Karpas-422 (cell line): ENCODE data around the gene HYDIN. TPM values are rescaled to one million over a fixed set of nuclear protein-coding genes. Genes with fewer than 3 reads are reported as not detected.
"Not testable (repeated sequence)": the region's sequence is repeated elsewhere in the genome, so short reads cannot be mapped to it uniquely, and the experiment has no call there.

Experiments
- DNase-seq: peaks from one replicate; pipeline ENCODE4 v3.0.0-alpha.2; 2015
- H2AFZ ChIP-seq: fragments of 200-600 bp; sonication (generic); 2 replicates; pipeline ENCODE4 v1.6.1; 2014; ENCODE audit warnings: antibody characterized with exemption, low read length, mixed read lengths
- H3K27ac ChIP-seq: fragments of 200-600 bp; sonication (generic); 2 replicates; pipeline ENCODE4 v1.5.1; 2014; ENCODE audit warnings: mild to moderate bottlenecking, low read length, moderate library complexity
- H3K27me3 ChIP-seq: fragments of 200-600 bp; sonication (generic); 2 replicates; pipeline ENCODE4 v1.6.1; 2014; ENCODE audit warnings: low read length, mixed read lengths
- H3K36me3 ChIP-seq: fragments of 200-600 bp; sonication (generic); 2 replicates; pipeline ENCODE4 v1.6.1; 2014; ENCODE audit warnings: low read length, mixed read lengths; ENCODE audit not compliant: insufficient read depth
- H3K4me1 ChIP-seq: fragments of 200-600 bp; sonication (generic); 2 replicates; pipeline ENCODE4 v1.6.1; 2014; ENCODE audit warnings: mild to moderate bottlenecking, low read length, mixed read lengths
- H3K4me2 ChIP-seq: fragments of 200-600 bp; sonication (generic); 2 replicates; pipeline ENCODE4 v1.6.1; 2014; ENCODE audit warnings: low read length, low read depth, mild to moderate bottlenecking; ENCODE audit not compliant: poor library complexity, severe bottlenecking
- H3K4me3 ChIP-seq: fragments of 200-600 bp; sonication (generic); 2 replicates; pipeline ENCODE4 v1.5.1; 2014; ENCODE audit warnings: mild to moderate bottlenecking, antibody characterized with exemption, low read length, mixed read lengths
- H3K79me2 ChIP-seq: fragments of 200-600 bp; sonication (generic); 2 replicates; pipeline ENCODE4 v1.6.1; 2014; ENCODE audit warnings: mild to moderate bottlenecking, low read length, mixed read lengths
- H3K9ac ChIP-seq: fragments of 200-600 bp; sonication (generic); 2 replicates; pipeline ENCODE4 v1.6.0; 2014; ENCODE audit warnings: low read length
- H3K9me2 ChIP-seq: fragments of 200-600 bp; sonication (generic), shearing (Covaris generic); replicated peaks from 2 replicates; pipeline ENCODE4 v1.6.0; 2014; ENCODE audit warnings: mild to moderate bottlenecking, low read length, moderate library complexity; ENCODE audit not compliant: insufficient read depth
- H3K9me3 ChIP-seq: fragments of 300-700, 200-600 bp; sonication (generic); 2 replicates; pipeline ENCODE4 v1.6.1; 2014; ENCODE audit warnings: low read length, mixed read lengths
- H4K20me1 ChIP-seq: fragments of 200-600 bp; sonication (generic); 2 replicates; pipeline ENCODE4 v1.6.1; 2014; ENCODE audit warnings: mild to moderate bottlenecking, antibody characterized with exemption, low read length, low read depth; ENCODE audit not compliant: insufficient read depth
- total RNA-seq: library from RNA; depleted of rRNA; stranded (reverse); fragments of >200 nt; shearing (Covaris generic); gene quantifications from 2 replicates; pipeline ENCODE4 v1.2.3, GENCODE V29; 2014; ENCODE audit warnings: low replicate concordance

Gene HYDIN
- total RNA-seq, 1 experiment from 2014 or later: not detected

DNA sequence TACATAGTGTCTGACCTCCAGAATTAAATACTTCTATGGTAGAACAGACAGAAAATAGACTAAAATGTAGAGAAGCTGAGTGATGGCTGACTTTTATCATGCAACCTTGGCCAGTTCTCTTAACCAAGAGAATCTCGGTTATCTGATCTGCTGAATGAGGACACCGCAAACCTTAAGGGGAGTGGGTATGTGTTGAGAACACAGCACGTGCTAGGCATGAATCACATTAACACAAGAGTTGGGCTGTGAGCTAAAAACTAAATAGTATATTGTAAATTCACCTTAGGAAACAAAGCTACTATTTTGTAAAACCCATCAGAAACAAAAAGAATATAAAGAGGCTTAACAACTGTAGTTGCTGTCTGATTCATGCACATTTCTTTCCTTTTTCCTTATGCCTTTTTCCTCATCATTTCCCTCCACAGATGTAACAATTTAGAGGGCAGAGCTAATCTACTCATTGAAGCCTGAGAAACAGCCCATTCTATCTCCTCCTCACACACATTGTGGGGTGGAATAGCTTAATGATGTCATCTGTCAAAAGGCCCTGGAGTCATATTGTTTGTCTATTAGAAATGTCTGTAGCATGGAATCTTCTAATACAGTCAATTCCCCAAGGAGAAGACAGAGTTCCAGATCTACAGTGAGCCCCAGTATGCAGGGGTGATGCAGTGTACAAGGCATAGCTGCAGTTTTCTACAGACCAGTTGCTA, 176.5 kb downstream of the HYDIN start:
- H3K4me1 ChIP-seq, H3K9me3 ChIP-seq, H3K4me2 ChIP-seq, DNase-seq, H4K20me1 ChIP-seq, H3K9ac ChIP-seq, H3K36me3 ChIP-seq, H3K27me3 ChIP-seq, H3K4me3 ChIP-seq, H3K27ac ChIP-seq, H2AFZ ChIP-seq, H3K9me2 ChIP-seq, H3K79me2 ChIP-seq: not testable (repeated sequence)

DNA sequence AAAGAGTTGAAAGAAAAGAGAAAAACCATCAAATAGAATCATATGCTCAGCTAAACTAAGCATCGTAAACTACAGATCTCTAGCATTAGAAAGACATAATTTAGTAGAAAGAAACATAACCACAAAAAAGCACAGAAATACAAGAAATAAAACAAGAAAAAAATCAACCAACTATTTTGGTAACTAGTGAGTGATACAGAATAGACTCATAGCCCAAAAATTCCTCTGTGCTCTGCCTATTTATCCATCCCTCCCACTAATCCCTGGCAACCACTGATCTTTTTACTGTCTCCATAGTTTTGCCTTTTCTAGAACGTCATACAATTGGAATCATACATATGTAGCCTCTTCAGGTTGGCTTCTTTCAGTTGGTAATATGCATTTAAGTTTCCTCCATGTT, 180.2 kb downstream of the HYDIN start:
- H3K4me2 ChIP-seq, H4K20me1 ChIP-seq, DNase-seq, H3K27ac ChIP-seq, H2AFZ ChIP-seq, H3K9ac ChIP-seq, H3K27me3 ChIP-seq, H3K9me3 ChIP-seq, H3K79me2 ChIP-seq, H3K4me1 ChIP-seq, H3K9me2 ChIP-seq, H3K4me3 ChIP-seq, H3K36me3 ChIP-seq: not testable (repeated sequence)

DNA sequence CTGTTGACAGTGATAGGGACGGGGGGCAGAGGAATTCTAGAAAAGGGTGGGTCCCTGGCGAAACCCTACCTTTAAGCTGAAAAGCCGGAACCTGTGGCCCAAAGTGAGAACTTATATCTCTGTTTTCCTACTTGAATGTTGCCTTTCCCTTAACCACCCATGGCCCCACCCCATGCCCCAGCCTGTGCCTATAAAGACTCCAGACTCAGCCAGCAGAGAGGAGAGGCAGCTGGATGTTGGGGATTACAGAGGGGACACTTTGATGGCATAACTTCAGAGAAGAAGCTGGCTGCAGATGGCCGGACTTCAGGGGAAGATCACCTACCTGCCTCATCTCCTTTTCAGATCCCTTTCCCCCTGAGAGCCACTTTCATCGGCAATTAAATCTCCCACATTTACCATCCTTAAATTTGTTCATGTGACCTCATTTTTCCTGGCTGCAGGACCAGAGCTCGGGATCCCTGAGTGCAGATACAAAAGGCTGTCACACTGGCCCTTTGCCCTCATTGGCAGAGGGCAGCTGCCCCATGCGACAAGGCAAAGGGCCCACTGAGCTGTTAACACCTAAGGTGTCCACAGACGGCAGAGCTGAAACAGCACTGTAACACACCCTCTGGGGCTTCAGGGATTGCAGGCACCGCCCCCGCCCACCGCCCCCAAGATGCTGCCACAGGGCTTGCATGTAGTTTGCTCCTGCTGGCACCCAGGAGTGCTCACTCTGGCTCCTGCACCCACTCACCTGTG, 191.0 kb downstream of the HYDIN start:
- not testable (repeated sequence) for H2AFZ ChIP-seq, H4K20me1 ChIP-seq, H3K4me3 ChIP-seq, H3K9me2 ChIP-seq, DNase-seq, H3K79me2 ChIP-seq, H3K4me1 ChIP-seq, H3K27ac ChIP-seq, H3K27me3 ChIP-seq, H3K9ac ChIP-seq, H3K9me3 ChIP-seq, H3K4me2 ChIP-seq, H3K36me3 ChIP-seq

DNA sequence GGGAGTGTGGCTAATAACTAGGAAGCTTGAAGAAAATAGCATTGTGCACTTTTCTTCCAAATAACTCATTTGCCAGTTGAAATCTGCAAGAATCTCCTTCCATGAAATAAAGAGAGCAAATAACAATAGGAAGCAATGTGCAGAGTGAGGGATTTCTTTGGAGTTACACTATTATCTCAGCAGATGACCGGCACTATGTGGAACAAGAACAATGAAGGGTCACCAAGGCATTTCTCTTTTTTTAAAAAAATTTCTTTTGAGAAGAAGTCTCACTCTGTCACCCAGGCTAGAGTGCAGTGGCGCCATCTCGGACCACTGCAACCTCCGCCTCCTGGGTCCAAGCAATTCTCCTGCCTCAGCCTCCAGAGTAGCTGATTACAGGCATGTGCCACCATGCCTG, 192.1 kb downstream of the HYDIN start:
- not testable (repeated sequence) for H3K79me2 ChIP-seq, H3K9me3 ChIP-seq, H4K20me1 ChIP-seq, DNase-seq, H3K27ac ChIP-seq, H3K4me1 ChIP-seq, H3K27me3 ChIP-seq, H3K4me3 ChIP-seq, H2AFZ ChIP-seq, H3K9ac ChIP-seq, H3K9me2 ChIP-seq, H3K4me2 ChIP-seq, H3K36me3 ChIP-seq

DNA sequence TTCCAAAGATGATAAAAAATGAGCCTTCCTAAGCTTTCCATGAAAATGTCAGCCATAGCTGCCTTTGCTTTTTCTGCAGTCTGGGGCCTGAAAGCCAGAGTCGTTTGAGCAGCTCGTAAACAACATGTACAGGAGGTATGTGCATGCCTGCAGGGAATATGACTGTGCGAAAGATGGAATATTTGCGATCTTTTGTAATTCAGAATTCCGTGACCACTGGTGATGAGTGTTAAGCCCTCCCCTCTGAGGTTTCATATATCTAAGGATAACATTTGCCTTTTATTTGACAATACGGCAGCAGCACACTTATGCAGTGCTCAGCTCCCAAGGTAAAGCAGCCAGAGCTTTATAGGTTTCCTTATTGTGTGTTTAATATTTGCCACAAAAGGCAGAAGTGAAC, 192.5 kb downstream of the HYDIN start:
- H3K9me2 ChIP-seq, H4K20me1 ChIP-seq, H3K36me3 ChIP-seq, H3K4me2 ChIP-seq, H2AFZ ChIP-seq, H3K9me3 ChIP-seq, H3K4me1 ChIP-seq, H3K4me3 ChIP-seq, H3K9ac ChIP-seq, H3K27ac ChIP-seq, H3K79me2 ChIP-seq, DNase-seq, H3K27me3 ChIP-seq: not testable (repeated sequence)

DNA sequence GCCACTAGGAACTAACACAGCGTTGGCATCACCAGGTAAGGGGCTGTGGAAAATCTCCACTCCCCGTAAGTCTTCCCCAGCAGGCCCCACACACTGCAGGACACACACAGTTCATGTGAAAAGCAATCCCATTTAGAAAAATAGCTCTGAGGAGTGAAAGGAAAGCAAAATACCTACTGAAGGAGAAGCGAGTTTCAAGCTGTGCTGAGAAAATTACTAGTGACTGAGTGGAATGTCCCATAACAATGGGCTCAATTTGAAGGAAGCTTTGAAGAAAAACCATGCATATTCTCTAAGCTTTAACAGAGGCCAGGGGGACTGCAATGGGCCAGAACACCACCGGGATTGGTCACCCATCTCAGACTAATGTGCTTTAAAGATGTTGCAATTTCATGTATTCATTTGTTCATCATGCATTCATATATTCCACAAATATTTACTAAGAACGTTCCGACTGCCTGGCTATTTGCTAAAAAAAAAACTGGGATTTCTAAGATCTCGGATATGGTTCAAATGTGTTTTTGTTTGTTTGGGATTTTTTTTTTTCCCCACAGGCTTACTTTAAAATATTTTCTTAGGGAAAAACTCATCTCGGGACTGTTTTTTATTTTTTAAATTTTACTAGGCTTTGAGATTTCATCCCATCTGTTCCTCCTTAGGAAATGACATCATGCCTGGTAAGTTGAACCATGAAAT, 202.3 kb downstream of the HYDIN start:
- H3K9me2 ChIP-seq, H2AFZ ChIP-seq, H3K27me3 ChIP-seq, DNase-seq, H3K4me1 ChIP-seq, H4K20me1 ChIP-seq, H3K9ac ChIP-seq, H3K9me3 ChIP-seq, H3K79me2 ChIP-seq, H3K36me3 ChIP-seq, H3K4me3 ChIP-seq, H3K4me2 ChIP-seq, H3K27ac ChIP-seq: not testable (repeated sequence)

DNA sequence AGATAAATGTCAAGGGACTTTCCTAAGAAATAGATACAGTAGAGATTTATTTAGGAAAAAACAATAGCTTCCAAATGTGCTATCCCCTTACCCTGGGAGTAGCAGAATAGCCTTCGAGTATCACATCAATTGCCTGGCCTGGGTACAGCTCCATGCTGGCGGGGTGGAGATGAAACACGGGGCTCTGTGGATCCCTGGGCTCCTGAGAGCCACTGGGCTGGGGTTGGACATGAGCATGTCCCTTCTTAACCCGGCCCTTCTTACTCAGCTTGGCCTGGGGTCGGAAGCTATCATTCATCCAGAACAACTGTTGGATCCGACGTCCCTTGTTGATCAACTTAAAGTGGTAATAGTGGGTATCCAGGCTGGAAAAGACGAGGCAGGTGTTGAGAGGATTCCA, 203.0 kb downstream of the HYDIN start:
- DNase-seq, H3K4me1 ChIP-seq, H4K20me1 ChIP-seq, H3K36me3 ChIP-seq, H3K9ac ChIP-seq, H3K4me3 ChIP-seq, H3K4me2 ChIP-seq, H3K27ac ChIP-seq, H2AFZ ChIP-seq, H3K9me3 ChIP-seq, H3K79me2 ChIP-seq, H3K27me3 ChIP-seq, H3K9me2 ChIP-seq: not testable (repeated sequence)

DNA sequence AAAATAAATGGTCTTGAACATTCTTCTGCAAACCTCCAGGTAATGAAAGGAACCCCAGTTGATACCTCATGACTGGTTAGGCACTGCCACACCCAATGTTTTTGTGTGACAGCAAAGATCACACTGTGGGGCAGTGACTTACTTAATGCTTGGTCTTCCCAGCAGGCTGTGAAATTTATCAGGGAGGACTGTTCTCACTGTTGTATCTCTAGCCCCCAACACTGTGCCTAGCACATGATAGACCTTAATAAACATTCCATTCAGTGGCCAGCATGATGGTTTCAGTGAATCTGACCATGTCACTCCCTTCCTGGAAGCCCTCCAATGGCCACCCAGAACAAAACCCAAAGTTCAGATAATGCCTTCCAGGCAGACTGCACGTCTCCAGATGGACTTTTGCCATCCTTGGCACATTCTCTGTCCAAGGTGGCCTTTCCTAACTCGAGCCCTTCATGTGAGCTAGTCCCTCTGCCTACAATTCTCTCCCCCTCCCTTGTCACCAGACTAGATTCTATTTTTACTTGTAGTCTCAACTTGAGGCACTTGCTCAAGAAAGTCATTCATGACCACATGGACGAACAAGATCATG, 206.6 kb downstream of the HYDIN start:
- H3K36me3 ChIP-seq, H3K4me1 ChIP-seq, H3K9me2 ChIP-seq, H3K4me3 ChIP-seq, H3K79me2 ChIP-seq, H3K27me3 ChIP-seq, H3K27ac ChIP-seq, H3K4me2 ChIP-seq, H4K20me1 ChIP-seq, H3K9ac ChIP-seq, DNase-seq, H3K9me3 ChIP-seq, H2AFZ ChIP-seq: not testable (repeated sequence)
